Left lung (tissue), 10 donors: ENCODE data around the gene TARS2. TPM values are rescaled to one million over a fixed set of nuclear protein-coding genes. Genes with fewer than 3 reads are reported as not detected.

ENCODE experiments used
- ATAC-seq: fragments of 200-7000 bp; cut with Tn5 transposase; one replicate; pipeline ENCODE4 v1.9.1; 2020; ENCODE audit warnings: moderate library complexity
- DNase-seq, 4 donors: peaks; one replicate each; pipeline ENCODE4 v3.0.0-alpha.2; 2013 to 2020
- H3K27ac ChIP-seq, 2 donors: fragments of 200-600 bp; sonication (generic) in 1 of 2; one replicate each; pipeline versions ENCODE4 v1.5.0 to v1.8.0; 2020 to 2021
- H3K27me3 ChIP-seq, 2 donors: fragments of 200-600 bp; sonication (generic) in 1 of 2; one replicate each; pipeline versions ENCODE4 v1.5.0 to v1.8.0; 2020 to 2021
- H3K36me3 ChIP-seq, 2 donors: fragments of 200-600 bp; sonication (generic) in 1 of 2; one replicate each; pipeline versions ENCODE4 v1.5.0 to v1.8.0; 2020 to 2021
- H3K4me1 ChIP-seq, 2 donors: fragments of 200-600 bp; one replicate each; pipeline ENCODE4 v1.8.0; 2021
- H3K4me3 ChIP-seq, 2 donors: fragments of 200-600 bp; sonication (generic) in 1 of 2; one replicate each; pipeline versions ENCODE4 v1.5.0 to v1.8.0; 2020 to 2021; ENCODE audit warnings: mild to moderate bottlenecking in 1 of 2
- H3K9me3 ChIP-seq, 2 donors: fragments of 200-600 bp; sonication (generic) in 1 of 2; one replicate each; pipeline versions ENCODE4 v1.5.0 to v1.8.0; 2020 to 2021
- CTCF ChIP-seq, 2 donors: fragments of 200-600 bp; sonication (generic) in 1 of 2; IDR thresholded peaks; one replicate each; pipeline versions ENCODE4 v1.5.0 to v1.8.0; 2021; ENCODE audit warnings: antibody characterized with exemption in 2 of 2
- intact Hi-C, 2 donors: fragments of 100-400 bp; cut with DNase I; formaldehyde crosslinking; loops; one replicate each; pipeline versions ENCODE4 v1.11.2 to v1.14.2; 2022
- polyA plus RNA-seq, 6 donors: library from polyadenylated mRNA; unstranded; fragments of 120-200 nt; gene quantifications; one replicate each; pipeline ENCODE4 v1.2.1, GENCODE V29; 2013; ENCODE audit not compliant: insufficient read length in 6 of 6
- total RNA-seq, 2 donors: library from RNA; stranded (reverse); fragmentation: NEBNext Ultra II Directional; extraction: Animal tissue kit (Norgen Biotek cat#: 25700); gene quantifications; one replicate each; pipeline ENCODE4 v1.2.1, GENCODE V29; 2021
- donor health status: DM: no; HTN: yes; CAD: no.
- donor health status: DM: no; HTN: no; CAD: no.

TARS2 gene
- total and polyA plus RNA-seq, 8 donors, result 18.5 to 29.4 (median 26.0) TPM

- no peak for ATAC-seq
- no peak for TF ChIP-seq CTCF (IDR thresholded peaks at IDR 0.05)
- DNase-seq, result no peak
- peaks cover 17 to 37% of the 10 kb centered on the region in 2 donors for H3K4me1 ChIP-seq
- H3K9me3 ChIP-seq, result no peaks in the 10 kb centered on the region
- intact Hi-C loops, result no loop called here
- no peak overlapping the region for H3K4me3 ChIP-seq
- no peak overlapping the region for H3K27ac ChIP-seq
- no peaks in the 10 kb centered on the region for H3K27me3 ChIP-seq
- H3K36me3 ChIP-seq, result peaks cover 0 to 14% of the 10 kb centered on the region in 2 donors
These were observed 24.9 kb downstream of the TARS2 start for GRCh38 chr1:150511985-150512660.

- H3K4me3 ChIP-seq, result no peak overlapping the region
- peaks cover 13 to 31% of the 10 kb centered on the region in 2 donors for H3K4me1 ChIP-seq
- ATAC-seq (no peak), DNase-seq (no peak)
- intact Hi-C loops, result no loop called here
- TF ChIP-seq CTCF (IDR thresholded peaks at IDR 0.05), result no peak
- H3K36me3 ChIP-seq, result peaks cover 0 to 11% of the 10 kb centered on the region in 2 donors
- no peak overlapping the region for H3K27ac ChIP-seq
- no peaks in the 10 kb centered on the region for H3K9me3 ChIP-seq
- no peaks in the 10 kb centered on the region for H3K27me3 ChIP-seq
These were observed 25.6 kb downstream of the TARS2 start for GRCh38 chr1:150512846-150513245.

- Histone ChIP-seq H3K4me3 (no peak overlapping the region), H3K27ac (no peak overlapping the region), H3K27me3 (no peaks in the 10 kb centered on the region), H3K9me3 (no peaks in the 10 kb centered on the region), H3K4me1 (peaks cover 9 to 25% of the 10 kb centered on the region in 2 donors), H3K36me3 (peaks cover 0 to 11% of the 10 kb centered on the region in 2 donors)
- DNase-seq (no peak), ATAC-seq (no peak)
- no peak for TF ChIP-seq CTCF (IDR thresholded peaks at IDR 0.05)
- intact Hi-C loops, result no loop called here
These were observed 26.2 kb downstream of the TARS2 start for GRCh38 chr1:150513351-150513791.

GRCh38 chr1:150514260-150514659, 27.0 kb downstream of the TARS2 start:
- no peak for TF ChIP-seq CTCF (IDR thresholded peaks at IDR 0.05)
- intact Hi-C loops, result no loop called here
- Histone ChIP-seq H3K9me3 (no peaks in the 10 kb centered on the region), H3K27me3 (no peaks in the 10 kb centered on the region), H3K27ac (no peak overlapping the region), H3K4me3 (no peak overlapping the region), H3K36me3 (peaks cover 0 to 11% of the 10 kb centered on the region in 2 donors), H3K4me1 (peaks cover 4 to 18% of the 10 kb centered on the region in 2 donors)
- ATAC-seq (no peak), DNase-seq (no peak)

- no peak for DNase-seq
- no peaks in the 10 kb centered on the region for H3K9me3 ChIP-seq
- peaks cover 0 to 11% of the 10 kb centered on the region in 2 donors for H3K36me3 ChIP-seq
- peak; percentile 5 for ATAC-seq
- peaks cover 4 to 18% of the 10 kb centered on the region in 2 donors for H3K4me1 ChIP-seq
- no peaks in the 10 kb centered on the region for H3K27me3 ChIP-seq
- TF ChIP-seq CTCF (IDR thresholded peaks at IDR 0.05), result no peak
- intact Hi-C loops, result no loop called here
- H3K4me3 ChIP-seq, result peak overlapping the region; percentile 57 to 66
- H3K27ac ChIP-seq, result peak overlapping the region; percentile 75 to 84
These were observed 27.7 kb downstream of the TARS2 start for GRCh38 chr1:150514913-150515327.
